Tibial nerve (tissue), 4 donors: Measurements from ENCODE around the gene STYXL2. TPM values are rescaled to one million over a fixed set of nuclear protein-coding genes. Genes with fewer than 3 reads are reported as not detected.
A peak's percentile ranks its signal among the peaks of the same experiment; 100 is the strongest.

ENCODE experiments used
- DNase-seq, 2 donors: peaks; one replicate each; pipeline ENCODE4 v3.0.0-alpha.2; 2019; ENCODE audit warnings: low spot score in 2 of 2
- H3K27ac ChIP-seq, 4 donors: fragments of 200-600 bp; sonication (generic) in 3 of 4; one replicate each; pipeline ENCODE4 v1.5.1; 2017 to 2019; ENCODE audit warnings: mild to moderate bottlenecking in 1 of 4
- H3K27me3 ChIP-seq, 2 donors: fragments of 200-600 bp; sonication (generic) in 1 of 2; one replicate each; pipeline versions ENCODE4 v1.5.1 to v1.6.0; 2017 to 2019
- H3K36me3 ChIP-seq, 3 donors: fragments of 200-600 bp; sonication (generic); one replicate each; pipeline ENCODE4 v1.5.1; 2018 to 2019
- H3K4me1 ChIP-seq, 4 donors: fragments of 200-600 bp; sonication (generic) in 3 of 4; one replicate each; pipeline ENCODE4 v1.5.1; 2017 to 2019
- H3K4me3 ChIP-seq, 4 donors: fragments of 200-600 bp; sonication (generic) in 3 of 4; one replicate each; pipeline ENCODE4 v1.5.1; 2017 to 2019; ENCODE audit warnings: mild to moderate bottlenecking in 1 of 4, moderate library complexity in 1 of 4
- H3K9me3 ChIP-seq, 4 donors: fragments of 200-600 bp; sonication (generic) in 3 of 4; one replicate each; pipeline ENCODE4 v1.5.1; 2017 to 2019
- EP300 ChIP-seq, 2 donors: sonication (generic); formaldehyde crosslinking; IDR thresholded peaks; one replicate each; pipeline ENCODE4 v1.6.1; 2017; ENCODE audit warnings: antibody characterized with exemption in 2 of 2, mild to moderate bottlenecking in 1 of 2
- POLR2A ChIP-seq, 2 donors: fragments of 450-650 bp; IDR thresholded peaks; one replicate each; pipeline ENCODE4 v1.6.1; 2017; ENCODE audit warnings: antibody characterized with exemption in 2 of 2, mild to moderate bottlenecking in 2 of 2, moderate library complexity in 2 of 2
- WGBS, 2 donors: methylation state at CpG; one replicate each; pipeline ENCODE4 v1.1.5; 2018; 5-methylcytosine and 5-hydroxymethylcytosine counted together
- total RNA-seq, 4 donors: library from RNA; depleted of rRNA; stranded (reverse); fragments of >200 nt; gene quantifications; one replicate each; pipeline ENCODE4 v1.1.0, GENCODE V29; 2016
- TF ChIP-seq, protein P1 (sequence below), 5 experiments: fragments of 200-600 bp in 3 of 5; fragments of 450-650 bp in 2 of 5; sonication (generic) in 3 of 5; IDR thresholded peaks; one replicate each; pipeline ENCODE4 v1.5.1; 2016 to 2019; ENCODE audit warnings: antibody characterized with exemption in 5 of 5, mild to moderate bottlenecking in 3 of 5, moderate library complexity in 2 of 5

The STYXL2 gene
- total RNA-seq, 4 donors from 2014 or later = 0.22 TPM; not detected in 3

DNA sequence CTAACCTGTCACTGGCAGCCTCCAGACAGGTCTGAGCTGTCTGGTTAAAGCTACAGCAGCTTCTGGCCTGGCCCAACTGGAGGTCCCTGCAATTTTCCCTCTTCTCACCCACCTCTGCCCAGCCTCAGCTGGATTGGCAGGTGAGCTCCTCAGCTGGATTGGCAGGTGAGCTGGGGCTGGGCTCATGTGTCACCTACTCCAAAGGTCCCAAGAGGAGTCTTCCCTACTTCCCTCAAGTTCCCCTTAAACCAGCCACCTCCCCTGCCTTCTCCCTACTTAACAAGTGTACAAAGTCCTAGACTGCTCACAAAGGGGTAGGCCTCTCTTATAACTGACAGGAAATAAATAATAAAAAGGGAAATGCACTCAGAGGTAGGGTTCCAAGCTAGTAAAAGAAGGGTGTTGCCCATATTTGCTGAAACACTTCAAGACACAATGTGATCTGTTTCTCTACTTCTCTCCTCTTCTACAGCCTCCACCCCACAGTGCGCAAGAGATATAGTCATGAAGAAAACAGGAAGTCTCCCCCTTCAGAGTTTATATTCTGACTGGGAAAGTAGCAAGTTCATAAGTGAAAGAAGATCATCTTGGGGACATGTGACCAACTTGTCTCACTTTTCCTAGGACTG, 3.4 kb upstream of the STYXL2 start, which contains the start of gene GPA33:
Gene GPA33 (minus strand): TSS at position 64 of the 629 bp plus-strand sequence. CDS start 90 bp downstream, outside the sequence.
- 85 to 93% methylated on average over 1 of the region's 1 CpG for WGBS, 2 donors
- no peak for DNase-seq
- H3K27ac ChIP-seq = peak within 1 kb of the TSS in 2 of 4 donors; percentile 36 to 68
- TF ChIP-seq EP300 (IDR thresholded peaks at IDR 0.05) = peak in 1 of 2 donors; percentile 27
- TF ChIP-seq, protein P1, sequence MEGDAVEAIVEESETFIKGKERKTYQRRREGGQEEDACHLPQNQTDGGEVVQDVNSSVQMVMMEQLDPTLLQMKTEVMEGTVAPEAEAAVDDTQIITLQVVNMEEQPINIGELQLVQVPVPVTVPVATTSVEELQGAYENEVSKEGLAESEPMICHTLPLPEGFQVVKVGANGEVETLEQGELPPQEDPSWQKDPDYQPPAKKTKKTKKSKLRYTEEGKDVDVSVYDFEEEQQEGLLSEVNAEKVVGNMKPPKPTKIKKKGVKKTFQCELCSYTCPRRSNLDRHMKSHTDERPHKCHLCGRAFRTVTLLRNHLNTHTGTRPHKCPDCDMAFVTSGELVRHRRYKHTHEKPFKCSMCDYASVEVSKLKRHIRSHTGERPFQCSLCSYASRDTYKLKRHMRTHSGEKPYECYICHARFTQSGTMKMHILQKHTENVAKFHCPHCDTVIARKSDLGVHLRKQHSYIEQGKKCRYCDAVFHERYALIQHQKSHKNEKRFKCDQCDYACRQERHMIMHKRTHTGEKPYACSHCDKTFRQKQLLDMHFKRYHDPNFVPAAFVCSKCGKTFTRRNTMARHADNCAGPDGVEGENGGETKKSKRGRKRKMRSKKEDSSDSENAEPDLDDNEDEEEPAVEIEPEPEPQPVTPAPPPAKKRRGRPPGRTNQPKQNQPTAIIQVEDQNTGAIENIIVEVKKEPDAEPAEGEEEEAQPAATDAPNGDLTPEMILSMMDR (IDR thresholded peaks at IDR 0.05) = no peak
- H3K4me1 ChIP-seq = no peaks in the 10 kb centered on the region
- no peak within 1 kb of the TSS for H3K4me3 ChIP-seq
- no peaks in the 10 kb centered on the region for H3K36me3 ChIP-seq
- H3K9me3 ChIP-seq = no peaks in the 10 kb centered on the region
- H3K27me3 ChIP-seq = no peaks in the 10 kb centered on the region

DNA sequence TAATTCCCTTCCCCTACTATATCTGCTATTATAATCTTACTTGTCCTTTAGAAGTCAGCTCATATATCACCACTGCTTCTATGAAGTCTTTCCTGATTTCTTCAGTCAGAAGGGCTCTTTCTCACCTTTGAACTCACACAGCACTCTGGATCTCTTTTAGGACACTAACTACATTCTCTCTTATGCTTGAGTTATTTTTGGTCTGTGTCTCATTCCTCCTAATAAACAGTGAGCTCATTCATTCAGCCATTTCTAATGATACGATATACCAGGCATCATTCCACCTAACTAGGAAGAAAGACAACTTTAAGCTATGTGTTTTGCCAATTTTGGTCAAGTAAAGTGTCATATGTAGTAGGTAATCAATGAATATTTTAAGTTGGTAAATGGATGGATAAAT, 1.2 kb upstream of the STYXL2 start:
- no peaks in the 10 kb centered on the region for H3K4me1 ChIP-seq
- H3K9me3 ChIP-seq = peaks cover 0 to 8% (median 0%) of the 10 kb centered on the region in 4 donors
- no peaks in the 10 kb centered on the region for H3K27me3 ChIP-seq
- no peaks in the 10 kb centered on the region for H3K36me3 ChIP-seq
- DNase-seq = no peak
- no peak overlapping the region for H3K4me3 ChIP-seq
- H3K27ac ChIP-seq = no peak overlapping the region
- TF ChIP-seq, protein P1 (IDR thresholded peaks at IDR 0.05) = no peak
- no peak for TF ChIP-seq POLR2A (IDR thresholded peaks at IDR 0.05)
- no peak for TF ChIP-seq EP300 (IDR thresholded peaks at IDR 0.05)
- WGBS, 2 donors = 40 to 59% methylated on average over 1 of the region's 1 CpG

DNA sequence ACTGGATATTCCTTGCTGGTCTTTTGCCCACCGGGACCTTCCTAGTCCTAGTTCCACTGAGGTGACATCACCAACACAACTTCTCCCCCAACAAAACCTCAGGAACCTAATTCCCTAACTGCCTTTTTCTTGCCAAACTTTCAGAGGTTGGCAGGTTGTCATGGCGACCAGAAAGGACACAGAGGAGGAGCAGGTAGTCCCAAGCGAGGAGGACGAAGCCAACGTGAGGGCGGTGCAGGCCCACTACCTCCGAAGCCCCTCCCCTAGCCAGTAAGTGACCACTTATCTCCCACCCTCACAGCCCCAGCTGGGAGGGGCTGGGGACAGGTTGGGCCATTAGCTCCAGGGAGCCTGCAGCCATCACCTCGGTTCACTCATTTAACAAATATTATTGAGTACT, 815 bp downstream of the STYXL2 start:
- Histone ChIP-seq H3K36me3 (no peaks in the 10 kb centered on the region), H3K4me1 (no peaks in the 10 kb centered on the region), H3K27ac (no peak overlapping the region), H3K27me3 (no peaks in the 10 kb centered on the region), H3K9me3 (peaks cover 0 to 8% (median 0%) of the 10 kb centered on the region in 4 donors), H3K4me3 (no peak overlapping the region)
- WGBS, 2 donors = 90 to 91% methylated on average over 8 of the region's 8 CpGs
- TF ChIP-seq, protein P1 (IDR thresholded peaks at IDR 0.05) = no peak
- TF ChIP-seq POLR2A (IDR thresholded peaks at IDR 0.05) (no peak), EP300 (IDR thresholded peaks at IDR 0.05) (no peak)
- DNase-seq = no peak

DNA sequence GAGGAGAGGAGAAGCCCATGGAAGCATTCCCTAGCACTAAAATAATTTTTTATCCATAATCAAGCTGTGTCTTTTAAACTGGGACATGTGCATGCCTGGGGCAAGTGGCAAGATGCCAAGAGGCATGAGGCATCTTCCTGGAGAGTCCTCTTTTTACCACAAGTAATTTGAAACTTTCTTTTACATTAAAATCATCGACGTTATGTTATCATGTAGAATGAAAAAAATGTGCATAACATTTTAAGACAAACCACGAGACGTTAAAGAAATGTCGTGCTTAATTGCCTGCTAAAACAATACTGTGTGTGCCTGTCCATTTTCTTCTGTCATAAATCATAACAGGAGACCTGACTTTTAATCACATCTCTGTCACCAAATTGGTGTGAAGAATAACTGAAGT, 1.5 kb downstream of the STYXL2 start:
- H3K4me1 ChIP-seq = no peaks in the 10 kb centered on the region
- 41 to 46% methylated on average over 5 of the region's 5 CpGs for WGBS, 2 donors
- no peaks in the 10 kb centered on the region for H3K36me3 ChIP-seq
- DNase-seq = no peak
- no peak overlapping the region for H3K4me3 ChIP-seq
- no peak for TF ChIP-seq EP300 (IDR thresholded peaks at IDR 0.05)
- TF ChIP-seq POLR2A (IDR thresholded peaks at IDR 0.05) = no peak
- TF ChIP-seq, protein P1 (IDR thresholded peaks at IDR 0.05) = no peak
- H3K27me3 ChIP-seq = peaks cover 0 to under 1% of the 10 kb centered on the region in 2 donors
- peaks cover 0 to 8% (median 0%) of the 10 kb centered on the region in 4 donors for H3K9me3 ChIP-seq
- H3K27ac ChIP-seq = no peak overlapping the region

DNA sequence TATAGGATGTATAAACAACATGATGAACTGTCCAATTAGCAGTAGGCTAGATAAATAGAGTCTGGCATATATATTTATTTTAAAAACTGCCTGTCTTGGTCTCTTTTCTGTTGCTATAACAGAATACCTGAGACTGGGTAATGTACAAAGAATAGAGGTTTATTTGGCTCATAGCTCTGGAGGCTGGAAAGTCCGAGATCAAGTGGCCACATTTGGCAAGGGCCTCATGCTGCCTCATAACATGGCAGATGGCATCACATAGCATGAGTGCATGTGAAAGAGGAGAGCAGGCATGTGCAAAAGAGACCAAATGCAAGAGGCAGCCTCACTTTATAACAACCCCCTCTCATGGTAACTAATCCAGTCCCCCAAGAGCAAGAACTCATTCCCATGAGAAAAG, 6.0 kb downstream of the STYXL2 start:
- peaks cover 0 to 8% (median 0%) of the 10 kb centered on the region in 4 donors for H3K9me3 ChIP-seq
- no peak overlapping the region for H3K4me3 ChIP-seq
- DNase-seq = no peak
- no peak overlapping the region for H3K27ac ChIP-seq
- no peaks in the 10 kb centered on the region for H3K4me1 ChIP-seq
- 85 to 88% methylated on average over 1 of the region's 1 CpG for WGBS, 2 donors
- TF ChIP-seq POLR2A (IDR thresholded peaks at IDR 0.05) (no peak), EP300 (IDR thresholded peaks at IDR 0.05) (no peak)
- TF ChIP-seq, protein P1 (IDR thresholded peaks at IDR 0.05) = no peak
- H3K27me3 ChIP-seq = peaks cover 0 to 3% of the 10 kb centered on the region in 2 donors
- H3K36me3 ChIP-seq = no peaks in the 10 kb centered on the region
